Panc1 (cell line): ENCODE results near the gene EFCC1. TPM values are rescaled to one million over a fixed set of nuclear protein-coding genes. Genes with fewer than 3 reads are reported as not detected.

Source experiments
- ATAC-seq: fragments of 200-7000 bp; cut with Tn5 transposase; 2 replicates; pipeline ENCODE4 v1.9.1; 2020; ENCODE audit warnings: mild to moderate bottlenecking, moderate library complexity
- BruUV-seq: library from RNA; stranded (reverse); fragments of 400-500 nt; replicated peaks from 2 replicates; lab custom pipeline; 2021; lab: Mats Ljungman, UMichigan
- CTCF ChIA-PET: fragments of 300-600 bp; sonication (Branson Sonifier 250); formaldehyde crosslinking; loops from one replicate; lab custom pipeline; 2022; ENCODE audit warnings: antibody characterized with exemption; lab: Charles Lee
- POLR2A ChIA-PET: fragments of 300-600 bp; sonication (Branson Sonifier 250); formaldehyde crosslinking; loops from one replicate; lab custom pipeline; 2022; ENCODE audit warnings: antibody characterized with exemption; lab: Charles Lee
- DNase-seq: peaks from one replicate; pipeline ENCODE4 v3.0.0-alpha.2; 2010; ENCODE audit warnings: low read depth, low spot score
- H3K27ac ChIP-seq: 2 replicates; pipeline ENCODE4 v1.5.1; 2011; ENCODE audit warnings: mild to moderate bottlenecking, low read length, inconsistent platforms
- H3K27me3 ChIP-seq: fragments of 200-500 bp; sonication (Bioruptor generic); 2 replicates; pipeline ENCODE4 v1.6.0; 2014; ENCODE audit warnings: low read length, inconsistent platforms; ENCODE audit not compliant: control insufficient read depth, insufficient read depth
- H3K36me3 ChIP-seq: fragments of 200-500 bp; sonication (Bioruptor generic); 2 replicates; pipeline ENCODE4 v1.5.1; 2014; ENCODE audit warnings: inconsistent platforms, mild to moderate bottlenecking, low read length, moderate library complexity; ENCODE audit not compliant: control insufficient read depth, insufficient read depth
- H3K4me1 ChIP-seq: 2 replicates; pipeline ENCODE4 v1.5.1; 2011; ENCODE audit warnings: inconsistent platforms, mild to moderate bottlenecking, low read length, moderate library complexity; ENCODE audit not compliant: control insufficient read depth, insufficient read depth
- H3K4me3 ChIP-seq, 2 experiments: 2 replicates each; pipeline ENCODE4 v1.5.1; 2011 to 2012; ENCODE audit warnings: low read depth in 2 of 2, low read length in 2 of 2, mild to moderate bottlenecking in 2 of 2, inconsistent platforms in 1 of 2, moderate library complexity in 1 of 2
- H3K9me3 ChIP-seq: fragments of 200-500 bp; sonication (Bioruptor generic); 2 replicates; pipeline ENCODE4 v1.5.1; 2014; ENCODE audit warnings: low read depth, mild to moderate bottlenecking, inconsistent platforms, low read length, moderate library complexity; ENCODE audit not compliant: control insufficient read depth, insufficient read depth
- CTCF ChIP-seq: fragments of 450-650 bp; IDR thresholded peaks from 2 replicates; pipeline ENCODE4 v1.5.1; 2017; ENCODE audit warnings: mild to moderate bottlenecking
- POLR2AphosphoS5 ChIP-seq: IDR thresholded peaks from 2 replicates; pipeline ENCODE4 v1.6.1; 2012; ENCODE audit warnings: mild to moderate bottlenecking, low read depth, low read length, moderate library complexity
- REST ChIP-seq, 2 experiments: IDR thresholded peaks; 2 replicates each; pipeline ENCODE4 v1.6.1; 2011 to 2012; ENCODE audit warnings: low read depth in 2 of 2, control low read depth in 1 of 2, low read length in 1 of 2, mild to moderate bottlenecking in 1 of 2, moderate library complexity in 1 of 2; ENCODE audit not compliant: insufficient read depth in 1 of 2
- SIN3A ChIP-seq: IDR thresholded peaks from 2 replicates; pipeline ENCODE4 v1.6.1; 2012; ENCODE audit warnings: low read depth, mild to moderate bottlenecking, low read length, moderate library complexity, borderline replicate concordance; ENCODE audit not compliant: insufficient read depth
- TCF7L2 ChIP-seq: IDR thresholded peaks from 2 replicates; pipeline ENCODE4 v1.6.1; 2011; ENCODE audit warnings: mild to moderate bottlenecking, low read depth, low read length, inconsistent platforms
- in situ Hi-C: cut with HindIII; loops from 2 replicates; pipeline ENCODE4 v1.10.0; 2016; ENCODE audit warnings: low sequenced_read_pairs, low pct_unique_long_range_greater_than_20kb
- intact Hi-C: fragments of 100-400 bp; cut with micrococcal nuclease; formaldehyde crosslinking; loops from one replicate; pipeline ENCODE4 v1.10.0; 2022; ENCODE audit not compliant: unreplicated experiment
- total RNA-seq: library from RNA; stranded (reverse); gene quantifications from one replicate; pipeline ENCODE4 v1.2.1, GENCODE V29; 2021; ENCODE audit not compliant: unreplicated experiment

EFCC1 gene
- total RNA-seq, 1 experiment from 2014 or later: 0.15 TPM

DNA sequence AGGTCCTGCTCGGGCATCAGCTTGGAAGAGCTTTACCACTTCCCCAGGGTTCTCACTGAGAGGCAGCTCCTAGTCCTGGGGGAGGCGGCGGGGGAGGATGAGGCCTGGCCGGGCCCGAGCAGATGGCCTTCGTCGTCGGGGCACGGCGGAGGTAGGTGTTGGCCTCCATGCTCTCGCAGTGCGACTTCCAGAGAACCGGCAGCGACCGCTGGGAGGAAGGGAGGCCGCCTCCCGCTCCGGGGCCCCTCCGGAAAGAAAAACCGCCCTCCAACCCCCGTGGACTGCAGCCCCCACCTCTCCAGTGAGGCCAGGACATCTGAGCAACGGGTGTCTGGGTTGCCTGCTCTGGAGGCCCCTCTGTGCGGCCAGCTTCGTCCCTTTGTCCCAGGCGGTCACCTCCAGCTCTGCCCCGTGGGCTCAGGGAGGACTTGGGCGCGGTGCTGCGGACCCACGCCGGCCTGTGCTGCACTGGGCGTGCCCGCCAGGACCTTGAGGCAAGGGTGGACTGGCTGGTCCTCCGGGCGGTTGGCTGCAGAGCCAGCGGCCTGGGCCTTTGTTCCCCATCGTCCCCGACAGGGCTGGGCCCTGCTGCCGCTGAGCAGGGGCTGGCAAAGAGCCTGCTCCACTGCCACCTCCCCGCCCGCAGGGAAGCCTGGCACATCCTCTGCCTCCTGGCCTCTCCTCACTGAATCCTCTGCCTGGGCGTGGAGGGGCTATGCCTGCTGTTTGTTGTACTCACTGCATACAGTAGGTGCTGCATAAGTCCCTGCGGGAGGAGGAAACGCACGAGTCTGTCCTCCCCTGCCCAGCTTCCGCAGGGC is 45.8 kb downstream of the EFCC1 start:
- ChIA-PET CTCF (interaction anchor here (0.5 kb wide), 1 partner anchor 11 kb away, joined by 8 read pairs; no protein-coding TSS in a partner anchor), POLR2A (no interaction called here)
- ATAC-seq: no peak
- Histone ChIP-seq H3K4me3 (no peak overlapping the region), H3K27ac (no peak overlapping the region), H3K4me1 (no peaks in the 10 kb centered on the region; the same call in 1 of the 2 replicates), H3K27me3 (no peaks in the 10 kb centered on the region), H3K9me3 (no peaks in the 10 kb centered on the region), H3K36me3 (no peaks in the 10 kb centered on the region)
- TF ChIP-seq SIN3A (no peak), TCF7L2 (no peak), CTCF (no peak), POLR2AphosphoS5 (no peak), REST (IDR thresholded peaks at IDR 0.05; ENCODE audit: insufficient read depth in 1 of 2, low read depth in 2 of 2, low read length in 1 of 2) (no peak)
- BruUV-seq: no TSS peak
- no peak for DNase-seq
- in situ Hi-C loops: no loop called here
- intact Hi-C loops: no loop called here

DNA sequence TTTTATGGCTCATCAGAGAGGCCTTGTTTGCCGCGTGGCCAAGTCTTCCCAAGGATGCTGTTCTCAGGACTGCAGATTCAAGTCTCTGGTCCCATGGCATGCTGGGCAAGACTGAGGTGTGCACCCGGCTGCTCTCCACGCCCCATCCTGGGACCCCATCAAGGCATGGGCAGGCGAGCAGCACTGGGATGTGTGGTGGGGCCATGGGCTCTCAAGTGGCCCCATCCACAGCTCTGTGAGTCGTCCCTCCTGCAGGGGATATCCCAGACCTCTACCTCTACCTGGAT is 46.4 kb downstream of the EFCC1 start:
- no peak for DNase-seq
- CTCF ChIA-PET: interaction anchor here (0.5 kb wide), 1 partner anchor 10 kb away, joined by 8 read pairs; no protein-coding TSS in a partner anchor
- H3K27me3 ChIP-seq: no peaks in the 10 kb centered on the region
- no peak for TF ChIP-seq TCF7L2
- no peak for TF ChIP-seq POLR2AphosphoS5
- no peak for TF ChIP-seq REST (IDR thresholded peaks at IDR 0.05; ENCODE audit: insufficient read depth in 1 of 2, low read depth in 2 of 2, low read length in 1 of 2)
- no peak for TF ChIP-seq SIN3A
- TF ChIP-seq CTCF: no peak
- H3K27ac ChIP-seq: no peak overlapping the region
- H3K4me1 ChIP-seq: peaks cover 5% of the 10 kb centered on the region; the same call in 1 of the 2 replicates
- no peak overlapping the region for H3K4me3 ChIP-seq
- intact Hi-C loops: no loop called here
- no peak for ATAC-seq
- no peaks in the 10 kb centered on the region for H3K9me3 ChIP-seq
- no TSS peak for BruUV-seq
- in situ Hi-C loops: no loop called here
- POLR2A ChIA-PET: no interaction called here
- H3K36me3 ChIP-seq: no peaks in the 10 kb centered on the region
